ENCODE data around the gene CHRM4.

CHRM4 gene

GRCh38 chr11:46382646-46383403, 8.8 kb downstream of the CHRM4 start:
- no peak for TF ChIP-seq EZH2phosphoT487 (IDR thresholded peaks at IDR 0.05; ENCODE audit: borderline replicate concordance)
- TF ChIP-seq, protein P1, sequence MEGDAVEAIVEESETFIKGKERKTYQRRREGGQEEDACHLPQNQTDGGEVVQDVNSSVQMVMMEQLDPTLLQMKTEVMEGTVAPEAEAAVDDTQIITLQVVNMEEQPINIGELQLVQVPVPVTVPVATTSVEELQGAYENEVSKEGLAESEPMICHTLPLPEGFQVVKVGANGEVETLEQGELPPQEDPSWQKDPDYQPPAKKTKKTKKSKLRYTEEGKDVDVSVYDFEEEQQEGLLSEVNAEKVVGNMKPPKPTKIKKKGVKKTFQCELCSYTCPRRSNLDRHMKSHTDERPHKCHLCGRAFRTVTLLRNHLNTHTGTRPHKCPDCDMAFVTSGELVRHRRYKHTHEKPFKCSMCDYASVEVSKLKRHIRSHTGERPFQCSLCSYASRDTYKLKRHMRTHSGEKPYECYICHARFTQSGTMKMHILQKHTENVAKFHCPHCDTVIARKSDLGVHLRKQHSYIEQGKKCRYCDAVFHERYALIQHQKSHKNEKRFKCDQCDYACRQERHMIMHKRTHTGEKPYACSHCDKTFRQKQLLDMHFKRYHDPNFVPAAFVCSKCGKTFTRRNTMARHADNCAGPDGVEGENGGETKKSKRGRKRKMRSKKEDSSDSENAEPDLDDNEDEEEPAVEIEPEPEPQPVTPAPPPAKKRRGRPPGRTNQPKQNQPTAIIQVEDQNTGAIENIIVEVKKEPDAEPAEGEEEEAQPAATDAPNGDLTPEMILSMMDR (conservative IDR thresholded peaks at IDR 0.05; ENCODE audit: low read length), result peak; percentile 46
- H4K20me1 ChIP-seq (ENCODE audit: insufficient read depth, low read length, poor library complexity, severe bottlenecking), result peaks cover 3% of the 10 kb centered on the region
- H3K9ac ChIP-seq (ENCODE audit: low read depth, low read length, poor library complexity, severe bottlenecking), result no peak overlapping the region
- H2AFZ ChIP-seq (ENCODE audit: low read length), result no peak overlapping the region
- H3F3A ChIP-seq (ENCODE audit: low read depth), result no peaks in the 10 kb centered on the region
- H3K4me3 ChIP-seq (ENCODE audit: low read length, poor library complexity, severe bottlenecking), result no peak overlapping the region
- no peaks in the 10 kb centered on the region for H3K9me2 ChIP-seq (replicated peaks; ENCODE audit: low read depth, low read length)
- no peak overlapping the region for H3K4me2 ChIP-seq (ENCODE audit: low read depth, low read length, poor library complexity, severe bottlenecking)
- peaks cover under 1% of the 10 kb centered on the region for H3K4me1 ChIP-seq (ENCODE audit: insufficient read depth, low read length, poor library complexity, severe bottlenecking)
- H3K79me2 ChIP-seq (ENCODE audit: insufficient read depth, low read length), result no peaks in the 10 kb centered on the region
- H3K36me3 ChIP-seq (ENCODE audit: insufficient read depth, low read length), result peaks cover 12% of the 10 kb centered on the region; the same call in 1 of the 2 replicates
- H3K9me3 ChIP-seq (ENCODE audit: insufficient read depth, low read depth, low read length), result no peaks in the 10 kb centered on the region
- H3K27me3 ChIP-seq (ENCODE audit: insufficient read depth, low read length, poor library complexity, severe bottlenecking), result no peaks in the 10 kb centered on the region

- H3K9me2 ChIP-seq (replicated peaks; ENCODE audit: low read depth, low read length), result no peaks in the 10 kb centered on the region
- no peaks in the 10 kb centered on the region for H3K9me3 ChIP-seq (ENCODE audit: insufficient read depth, low read depth, low read length)
- no peaks in the 10 kb centered on the region for H3F3A ChIP-seq (ENCODE audit: low read depth)
- H3K4me3 ChIP-seq (ENCODE audit: low read length, poor library complexity, severe bottlenecking), result peak overlapping the region; percentile 29
- no peaks in the 10 kb centered on the region for H3K27me3 ChIP-seq (ENCODE audit: insufficient read depth, low read length, poor library complexity, severe bottlenecking)
- peaks cover 20% of the 10 kb centered on the region; the same call in 1 of the 2 replicates for H3K36me3 ChIP-seq (ENCODE audit: insufficient read depth, low read length)
- H3K79me2 ChIP-seq (ENCODE audit: insufficient read depth, low read length), result no peaks in the 10 kb centered on the region
- H2AFZ ChIP-seq (ENCODE audit: low read length), result no peak overlapping the region
- no peak overlapping the region for H3K9ac ChIP-seq (ENCODE audit: low read depth, low read length, poor library complexity, severe bottlenecking)
- no peaks in the 10 kb centered on the region for H3K4me1 ChIP-seq (ENCODE audit: insufficient read depth, low read length, poor library complexity, severe bottlenecking)
- peak overlapping the region; percentile 40 for H3K4me2 ChIP-seq (ENCODE audit: low read depth, low read length, poor library complexity, severe bottlenecking)
- no peak for TF ChIP-seq EZH2phosphoT487 (IDR thresholded peaks at IDR 0.05; ENCODE audit: borderline replicate concordance)
- TF ChIP-seq, protein P1 (conservative IDR thresholded peaks at IDR 0.05; ENCODE audit: low read length), result no peak
- H4K20me1 ChIP-seq (ENCODE audit: insufficient read depth, low read length, poor library complexity, severe bottlenecking), result peaks cover 3% of the 10 kb centered on the region
These were observed 9.5 kb downstream of the CHRM4 start for GRCh38 chr11:46381819-46382645.

DNA sequence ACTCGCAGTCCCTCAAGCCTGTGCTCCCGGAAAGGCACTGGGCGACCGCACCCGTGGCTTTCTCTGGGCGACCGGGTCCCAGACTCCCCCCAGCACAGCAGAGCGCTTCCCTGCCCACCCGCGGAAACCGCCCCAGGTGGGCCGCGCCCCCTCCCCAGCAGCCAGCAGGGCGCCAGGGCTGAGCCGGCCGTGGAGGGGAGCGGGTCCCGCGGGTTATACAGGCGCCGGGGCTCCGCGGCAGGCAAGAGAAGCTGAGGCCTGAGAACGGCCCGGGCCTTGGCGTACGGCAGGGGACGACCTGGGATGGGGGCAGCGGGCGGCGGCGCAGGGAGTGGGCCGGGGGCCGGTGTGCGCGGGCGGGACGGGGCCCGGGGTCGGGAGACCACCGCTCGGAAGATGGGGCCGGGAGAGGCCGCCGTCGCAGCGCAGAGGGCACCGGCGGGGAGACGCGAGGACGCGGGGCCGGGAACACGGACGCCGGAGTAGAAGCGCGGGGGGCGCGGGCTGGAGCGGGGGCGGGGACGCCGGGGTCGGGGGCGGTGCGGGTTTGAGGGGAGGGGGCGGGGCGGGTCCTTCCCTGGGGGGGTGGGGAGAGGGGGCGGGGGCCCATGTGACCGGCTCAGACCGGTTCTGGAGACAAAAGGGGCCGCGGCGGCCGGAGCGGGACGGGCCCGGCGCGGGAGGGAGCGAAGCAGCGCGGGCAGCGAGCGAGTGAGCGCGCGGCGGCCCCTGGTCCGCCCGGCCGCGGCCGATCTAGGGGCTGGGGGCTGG, 10.3 kb downstream of the CHRM4 start, which contains the start of gene MDK:
Gene MDK, plus strand, starts transcription at position 622 of the 771 bp plus-strand sequence. CDS start 389 bp downstream, outside the sequence.
- Histone ChIP-seq H4K20me1 (ENCODE audit: insufficient read depth, low read length, poor library complexity, severe bottlenecking) (peaks cover 3% of the 10 kb centered on the region), H3K4me1 (ENCODE audit: insufficient read depth, low read length, poor library complexity, severe bottlenecking) (no peaks in the 10 kb centered on the region), H3K4me3 (ENCODE audit: low read length, poor library complexity, severe bottlenecking) (peak within 1 kb of the TSS; percentile 29), H3K9me3 (ENCODE audit: insufficient read depth, low read depth, low read length) (no peaks in the 10 kb centered on the region), H3K9ac (ENCODE audit: low read depth, low read length, poor library complexity, severe bottlenecking) (no peak within 1 kb of the TSS), H2AFZ (ENCODE audit: low read length) (no peak within 1 kb of the TSS), H3K36me3 (ENCODE audit: insufficient read depth, low read length) (peaks cover 28% of the 10 kb centered on the region; the same call in 1 of the 2 replicates), H3K27me3 (ENCODE audit: insufficient read depth, low read length, poor library complexity, severe bottlenecking) (no peaks in the 10 kb centered on the region), H3K79me2 (ENCODE audit: insufficient read depth, low read length) (no peaks in the 10 kb centered on the region), H3K9me2 (replicated peaks; ENCODE audit: low read depth, low read length) (no peaks in the 10 kb centered on the region), H3K4me2 (ENCODE audit: low read depth, low read length, poor library complexity, severe bottlenecking) (peak within 1 kb of the TSS; percentile 40), H3F3A (ENCODE audit: low read depth) (no peaks in the 10 kb centered on the region)
- TF ChIP-seq EZH2phosphoT487 (IDR thresholded peaks at IDR 0.05; ENCODE audit: borderline replicate concordance), result no peak
- TF ChIP-seq, protein P1 (conservative IDR thresholded peaks at IDR 0.05; ENCODE audit: low read length), result no peak
